Ishikawa (cell line): Measurements from ENCODE around the gene CD48.

Source experiments
- CEBPB ChIP-seq: IDR thresholded peaks from 2 replicates; pipeline ENCODE4 v1.6.1; 2012
- EP300 ChIP-seq: IDR thresholded peaks from 2 replicates; pipeline ENCODE4 v1.6.1; 2012; ENCODE audit warnings: borderline replicate concordance
- MAX ChIP-seq: IDR thresholded peaks from 2 replicates; pipeline ENCODE4 v1.6.1; 2012
- RAD21 ChIP-seq: IDR thresholded peaks from 2 replicates; pipeline ENCODE4 v1.6.1; 2012; ENCODE audit warnings: low read depth
- TEAD4 ChIP-seq: IDR thresholded peaks from 2 replicates; pipeline ENCODE4 v1.6.1; 2012

- no peak for TF ChIP-seq EP300
- TF ChIP-seq CEBPB: no peak
- TF ChIP-seq MAX: no peak
- TF ChIP-seq RAD21: no peak
- no peak for TF ChIP-seq TEAD4
Observed at GRCh38 chr1:160669276-160669675, 42.3 kb downstream of the CD48 start.
